Astrocyte of the spinal cord (primary cell): Measurements from ENCODE around the gene TSPEAR.

ENCODE experiments used
- DNase-seq: peaks from one replicate; pipeline ENCODE4 v3.0.0; 2011; ENCODE audit warnings: low read depth, low spot score
- H3K4me3 ChIP-seq: 2 replicates; pipeline ENCODE4 v1.5.1; 2011; ENCODE audit warnings: low read depth, mild to moderate bottlenecking, low read length, moderate library complexity
- in situ Hi-C: cut with HindIII; loops from 2 replicates; pipeline ENCODE4 v1.10.0; 2017; ENCODE audit warnings: low sequenced_read_pairs
- TF ChIP-seq, protein P1 (sequence below): IDR thresholded peaks from 2 replicates; pipeline ENCODE4 v1.5.1; 2012; ENCODE audit warnings: low read depth, mild to moderate bottlenecking, low read length, inconsistent platforms

TSPEAR gene

DNA sequence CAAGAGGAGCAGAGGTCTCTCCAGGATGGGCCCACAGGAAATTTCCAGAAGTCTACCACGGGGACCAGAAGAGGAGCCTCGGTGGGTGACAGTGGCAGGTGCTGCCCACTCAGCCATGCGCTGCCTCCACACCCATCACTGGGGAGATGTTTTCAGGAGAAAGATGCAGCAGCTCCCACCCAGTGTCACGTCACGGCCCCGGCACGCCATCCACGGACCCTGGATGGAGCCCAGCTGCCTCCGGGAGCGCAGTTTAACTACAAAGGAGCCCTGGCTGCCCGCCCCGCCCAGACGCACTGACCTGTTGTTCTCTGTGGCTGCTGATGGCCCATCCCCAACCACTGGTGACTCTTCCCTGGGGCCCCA is 6.8 kb downstream of the TSPEAR start:
- H3K4me3 ChIP-seq = no peak overlapping the region
- TF ChIP-seq, protein P1, sequence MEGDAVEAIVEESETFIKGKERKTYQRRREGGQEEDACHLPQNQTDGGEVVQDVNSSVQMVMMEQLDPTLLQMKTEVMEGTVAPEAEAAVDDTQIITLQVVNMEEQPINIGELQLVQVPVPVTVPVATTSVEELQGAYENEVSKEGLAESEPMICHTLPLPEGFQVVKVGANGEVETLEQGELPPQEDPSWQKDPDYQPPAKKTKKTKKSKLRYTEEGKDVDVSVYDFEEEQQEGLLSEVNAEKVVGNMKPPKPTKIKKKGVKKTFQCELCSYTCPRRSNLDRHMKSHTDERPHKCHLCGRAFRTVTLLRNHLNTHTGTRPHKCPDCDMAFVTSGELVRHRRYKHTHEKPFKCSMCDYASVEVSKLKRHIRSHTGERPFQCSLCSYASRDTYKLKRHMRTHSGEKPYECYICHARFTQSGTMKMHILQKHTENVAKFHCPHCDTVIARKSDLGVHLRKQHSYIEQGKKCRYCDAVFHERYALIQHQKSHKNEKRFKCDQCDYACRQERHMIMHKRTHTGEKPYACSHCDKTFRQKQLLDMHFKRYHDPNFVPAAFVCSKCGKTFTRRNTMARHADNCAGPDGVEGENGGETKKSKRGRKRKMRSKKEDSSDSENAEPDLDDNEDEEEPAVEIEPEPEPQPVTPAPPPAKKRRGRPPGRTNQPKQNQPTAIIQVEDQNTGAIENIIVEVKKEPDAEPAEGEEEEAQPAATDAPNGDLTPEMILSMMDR = no peak
- no peak for DNase-seq
- in situ Hi-C loops = no loop called here

DNA sequence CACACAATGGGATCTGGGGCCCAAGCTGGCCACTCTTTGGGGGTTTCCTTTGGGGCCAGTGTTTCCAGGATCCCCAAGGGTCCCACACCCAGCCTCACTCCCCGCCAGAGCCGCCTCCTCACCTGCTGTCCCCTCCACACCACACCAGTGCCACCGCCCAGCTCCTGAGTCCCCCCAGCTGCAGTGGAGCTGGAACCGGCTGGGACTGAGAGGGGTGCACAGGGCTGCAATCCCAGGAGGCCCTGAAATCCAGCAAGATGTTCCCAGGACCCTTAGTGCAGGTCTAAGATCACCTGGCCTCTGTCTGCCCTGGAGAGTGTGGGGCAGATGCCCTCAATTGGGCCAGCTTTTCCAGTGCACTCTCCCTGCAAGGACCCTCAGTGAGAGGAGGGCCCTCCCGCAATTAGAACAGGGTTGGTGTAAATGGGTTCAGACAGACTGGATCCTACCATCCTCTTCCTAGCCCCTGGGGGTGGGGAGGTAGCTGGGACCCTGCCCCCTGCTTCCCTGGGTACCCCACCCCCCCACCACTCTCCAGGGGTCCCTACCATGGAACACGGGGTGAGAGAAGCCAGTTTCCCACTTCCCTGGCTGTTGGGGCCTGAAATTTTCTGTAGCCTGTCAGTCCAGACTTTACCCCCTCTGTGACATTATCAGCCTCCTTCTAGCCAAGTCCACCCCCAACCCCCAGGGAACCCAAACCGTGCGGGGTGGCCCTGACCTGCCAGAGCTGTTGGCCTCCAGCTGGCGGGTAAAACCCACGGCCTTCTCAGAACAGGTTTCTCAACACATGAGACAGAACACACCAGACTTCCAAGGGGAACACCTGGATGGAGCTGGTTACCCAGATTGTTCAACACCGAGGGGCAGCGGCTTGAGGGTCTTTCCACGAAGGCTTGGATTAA is 7.4 kb downstream of the TSPEAR start:
- TF ChIP-seq, protein P1 = no peak
- in situ Hi-C loops = no loop called here
- DNase-seq = no peak
- H3K4me3 ChIP-seq = no peak overlapping the region

DNA sequence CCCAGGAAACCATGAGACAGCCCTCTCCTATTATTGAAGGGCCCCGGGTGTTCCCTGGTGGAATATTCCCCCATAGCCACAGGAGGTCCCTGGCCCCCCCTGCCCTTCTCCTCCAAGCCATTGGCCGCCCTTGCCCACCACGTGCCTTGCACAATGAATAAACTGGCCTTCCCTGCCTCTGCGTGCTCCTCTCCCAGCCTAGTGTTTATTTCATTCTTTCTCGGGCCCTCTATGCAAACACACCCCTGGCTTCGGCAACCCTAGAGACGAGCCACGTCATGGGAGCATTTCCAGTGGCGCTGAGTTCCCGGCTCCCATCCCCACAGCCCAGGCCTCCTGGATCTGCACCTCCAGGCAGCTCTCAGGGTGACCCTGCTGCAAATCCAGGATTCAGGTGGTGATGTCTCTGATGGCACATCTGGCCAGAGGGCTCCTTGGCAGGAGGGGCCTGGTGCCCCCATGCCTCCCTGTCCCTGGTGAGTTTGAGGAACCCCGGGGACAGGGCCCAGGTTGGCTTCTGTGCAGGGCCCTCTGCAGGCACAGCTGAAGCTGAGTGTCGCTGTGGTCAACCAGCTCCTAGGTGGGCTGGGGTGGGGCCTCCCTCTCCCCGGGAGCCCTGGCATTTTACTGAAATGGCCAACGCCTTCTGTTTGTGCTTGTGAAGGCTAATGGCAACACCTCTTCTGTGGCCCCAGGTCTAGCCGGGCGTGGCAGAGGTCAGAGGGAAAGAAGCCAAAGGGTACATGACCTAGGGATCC is 8.2 kb downstream of the TSPEAR start:
- TF ChIP-seq, protein P1 = no peak
- no peak overlapping the region for H3K4me3 ChIP-seq
- in situ Hi-C loops = no loop called here
- no peak for DNase-seq

DNA sequence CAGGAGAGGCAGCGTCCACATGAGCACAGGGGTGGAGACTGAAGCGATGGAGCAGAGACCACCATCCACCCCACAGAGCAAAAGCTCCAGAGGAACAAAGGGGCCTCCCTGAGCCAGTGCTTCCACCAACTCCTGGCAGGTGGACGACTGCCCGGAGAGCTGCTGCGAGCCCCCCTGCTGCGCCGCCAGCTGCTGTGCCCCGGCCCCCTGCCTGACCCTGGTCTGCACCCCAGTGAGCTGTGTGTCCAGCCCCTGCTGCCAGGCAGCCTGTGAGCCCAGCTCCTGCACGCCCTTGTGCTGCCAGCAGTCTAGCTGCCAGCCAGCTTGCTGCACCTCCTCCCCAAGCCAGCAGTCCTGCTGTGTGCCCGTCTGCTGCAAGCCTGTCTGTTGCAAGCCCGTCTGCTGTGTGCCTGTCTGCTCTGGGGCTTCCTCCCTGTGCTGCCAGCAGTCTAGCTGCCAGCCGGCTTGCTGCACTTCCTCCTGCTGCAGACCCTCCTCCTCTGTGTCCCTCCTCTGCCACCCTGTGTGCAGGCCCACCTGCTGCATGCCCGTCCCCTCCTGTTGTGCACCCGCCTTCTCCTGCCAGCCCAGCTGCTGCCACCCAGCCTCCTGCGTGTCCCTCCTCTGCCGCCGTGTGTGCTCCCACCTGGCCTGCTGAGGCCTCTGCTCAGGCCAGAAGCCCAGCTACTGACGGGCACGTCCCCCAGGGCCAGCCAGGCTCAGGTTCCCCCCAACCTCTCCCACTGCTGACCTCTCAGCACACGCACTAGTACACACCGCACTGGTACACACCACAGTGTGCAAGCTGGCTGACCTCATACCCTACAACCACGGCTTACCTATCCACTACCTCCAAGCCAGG is 9.0 kb downstream of the TSPEAR start:
- TF ChIP-seq, protein P1 = no peak
- no peak overlapping the region for H3K4me3 ChIP-seq
- DNase-seq = no peak
- in situ Hi-C loops = no loop called here

DNA sequence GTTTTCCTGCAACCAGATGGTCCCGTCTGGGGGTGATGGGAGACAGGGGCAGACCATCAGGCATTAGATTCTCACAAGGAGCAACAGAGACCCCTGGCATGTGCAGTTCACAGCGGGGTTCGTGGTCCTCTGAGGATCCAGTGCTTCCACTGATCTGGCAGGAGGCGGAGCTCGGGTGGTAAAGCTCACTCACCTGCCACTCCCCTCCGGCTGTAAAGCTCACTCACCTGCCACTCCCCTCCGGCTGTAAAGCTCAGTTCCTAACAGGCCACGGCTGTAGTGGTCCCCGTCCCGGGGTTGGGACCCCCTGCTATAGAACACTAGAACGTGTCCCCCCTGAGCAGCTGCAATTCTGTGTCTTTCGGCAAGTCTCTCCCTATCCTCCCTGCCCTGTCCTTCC is 9.8 kb downstream of the TSPEAR start:
- TF ChIP-seq, protein P1 = no peak
- H3K4me3 ChIP-seq = no peak overlapping the region
- no peak for DNase-seq
- in situ Hi-C loops = no loop called here

DNA sequence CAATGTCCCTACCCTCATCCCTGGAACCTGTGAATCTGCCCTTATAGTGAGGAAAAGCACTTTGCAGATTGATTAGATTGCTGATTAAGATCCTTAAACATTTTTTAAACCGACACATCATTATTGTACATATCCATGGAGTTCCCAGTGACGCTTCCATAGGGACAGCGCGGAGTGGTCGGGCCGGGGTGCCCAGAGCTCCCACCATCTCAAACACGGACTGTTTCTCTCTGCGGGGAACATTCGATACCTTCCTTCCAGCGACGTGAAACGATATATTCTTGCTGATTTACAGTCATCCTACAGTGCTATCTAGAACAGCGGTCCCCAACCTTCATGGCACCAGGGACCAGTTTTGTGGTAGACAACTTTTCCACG is 10.4 kb downstream of the TSPEAR start:
- no peak overlapping the region for H3K4me3 ChIP-seq
- TF ChIP-seq, protein P1 = no peak
- in situ Hi-C loops = no loop called here
- DNase-seq = no peak
